GM12878 (cell line): ENCODE data around the gene CCBE1. TPM values are rescaled to one million over a fixed set of nuclear protein-coding genes. Genes with fewer than 3 reads are reported as not detected.

Experiments used
- ATAC-seq: fragments of 200-7000 bp; cut with Tn5 transposase; 3 replicates; pipeline ENCODE4 v1.9.1; 2020; ENCODE audit warnings: mild to moderate bottlenecking, moderate library complexity
- BruUV-seq: library from RNA; stranded (reverse); fragments of 400-500 nt; replicated peaks from 2 replicates; lab custom pipeline; 2021; lab: Mats Ljungman, UMichigan
- CTCF ChIA-PET: fragments of 300-600 bp; sonication (Branson Sonifier 250); formaldehyde crosslinking; extraction: SDS; loops from one replicate; lab custom pipeline; 2021; ENCODE audit warnings: inconsistent platforms; lab: Yijun Ruan, JAX
- POLR2A ChIA-PET: fragments of 350-600 bp; formaldehyde crosslinking; extraction: SDS; loops from one replicate; lab custom pipeline; 2021; ENCODE audit warnings: inconsistent platforms; lab: Charles Lee
- RAD21 ChIA-PET: fragments of 300-600 bp; sonication (Branson Sonifier 250); formaldehyde crosslinking; loops from one replicate; lab custom pipeline; 2023; ENCODE audit warnings: antibody characterized with exemption; ENCODE audit not compliant: unreplicated experiment; lab: Charles Lee
- SMC1A ChIA-PET: fragments of 300-600 bp; sonication (Branson Sonifier 250); formaldehyde crosslinking; loops from one replicate; lab custom pipeline; 2023; ENCODE audit not compliant: unreplicated experiment, uncharacterized antibody; lab: Charles Lee
- DNase-seq: peaks from one replicate; pipeline ENCODE4 v3.0.0-alpha.2; 2011; ENCODE audit warnings: low read depth, low spot score
- FAIRE-seq: peaks from 3 replicates; lab custom pipeline; 2011; peaks lifted over from hg19 to GRCh38; lab: Jason Lieb, UNC
- H2AFZ ChIP-seq: 2 replicates; pipeline ENCODE4 v1.6.0; 2011; ENCODE audit warnings: low read depth, low read length, control low read depth; ENCODE audit not compliant: control insufficient read depth
- H3K27ac ChIP-seq: 2 replicates; pipeline ENCODE4 v1.5.1; 2011; ENCODE audit warnings: control low read depth; ENCODE audit not compliant: control insufficient read depth, insufficient read depth
- H3K27me3 ChIP-seq, 2 experiments: replicated peaks in 1 of 2; 2 replicates each; pipeline versions ENCODE4 v1.6.0 to v1.6.1; 2011; ENCODE audit warnings: low read length in 1 of 2; ENCODE audit not compliant: control insufficient read depth in 2 of 2, insufficient read depth in 2 of 2
- H3K36me3 ChIP-seq, 2 experiments: 2 replicates each; pipeline ENCODE4 v1.5.1; 2011; ENCODE audit warnings: low read length in 1 of 2; ENCODE audit not compliant: control insufficient read depth in 2 of 2, insufficient read depth in 2 of 2
- H3K4me1 ChIP-seq: 2 replicates; pipeline ENCODE4 v1.6.1; 2011; ENCODE audit warnings: mild to moderate bottlenecking, low read length, moderate library complexity, mixed read lengths; ENCODE audit not compliant: control insufficient read depth, insufficient read depth
- H3K4me2 ChIP-seq: 2 replicates; pipeline ENCODE4 v1.6.0; 2011; ENCODE audit warnings: control low read depth; ENCODE audit not compliant: control insufficient read depth, insufficient read depth
- H3K4me3 ChIP-seq: fragments of 200-600 bp; sonication (generic); 2 replicates; pipeline ENCODE4 v1.5.1; 2016
- H3K79me2 ChIP-seq: 2 replicates; pipeline ENCODE4 v1.6.0; 2011; ENCODE audit warnings: low read length; ENCODE audit not compliant: control insufficient read depth, insufficient read depth
- H3K9ac ChIP-seq: 2 replicates; pipeline ENCODE4 v1.8.0; 2011; ENCODE audit warnings: low read length, control low read depth, mixed read lengths; ENCODE audit not compliant: control insufficient read depth, insufficient read depth
- H3K9me3 ChIP-seq: replicated peaks from 3 replicates; pipeline ENCODE4 v1.5.1; 2011; ENCODE audit warnings: mild to moderate bottlenecking, low read length; ENCODE audit not compliant: control insufficient read depth, insufficient read depth
- H4K20me1 ChIP-seq: 2 replicates; pipeline ENCODE4 v1.6.0; 2011; ENCODE audit not compliant: control insufficient read depth, insufficient read depth
- CHD4 ChIP-seq: fragments of 200-600 bp; sonication (generic); IDR thresholded peaks from 2 replicates; pipeline ENCODE4 v1.6.1; 2016; ENCODE audit warnings: mild to moderate bottlenecking
- CUX1 ChIP-seq: IDR thresholded peaks from 2 replicates; pipeline ENCODE4 v1.6.1; 2012; ENCODE audit warnings: improper control_type of control experiment, low read depth, low read length; ENCODE audit not compliant: insufficient replicate concordance
- LARP7 ChIP-seq: fragments of 450-650 bp; IDR thresholded peaks from 2 replicates; pipeline ENCODE4 v1.6.1; 2017; ENCODE audit warnings: mild to moderate bottlenecking
- NFYA ChIP-seq: IDR thresholded peaks from 2 replicates; pipeline ENCODE4 v1.6.1; 2011; ENCODE audit warnings: low read depth, mild to moderate bottlenecking, low read length, improper control_type of control experiment, borderline replicate concordance
- PKNOX1 ChIP-seq: fragments of 450-650 bp; IDR thresholded peaks from 2 replicates; pipeline ENCODE4 v1.6.1; 2016; ENCODE audit warnings: mild to moderate bottlenecking
- SREBF2 ChIP-seq: IDR thresholded peaks from 2 replicates; pipeline ENCODE4 v1.6.1; 2012; ENCODE audit warnings: mild to moderate bottlenecking, low read length
- USF1 ChIP-seq: IDR thresholded peaks from 2 replicates; pipeline ENCODE4 v1.6.1; 2011; ENCODE audit warnings: borderline replicate concordance, low read depth, mild to moderate bottlenecking, moderate library complexity, mixed read lengths, low read length; ENCODE audit not compliant: insufficient read depth; ENCODE audit errors: extremely low read length
- ZNF217 ChIP-seq: fragments of 450-650 bp; IDR thresholded peaks from 2 replicates; pipeline ENCODE4 v1.6.1; 2017; ENCODE audit warnings: antibody characterized with exemption, mild to moderate bottlenecking
- WGBS: methylation state at CpG from one replicate; pipeline ENCODE4 v1.1.6; 2016; ENCODE audit warnings: low lambda C conversion rate; ENCODE audit not compliant: insufficient replicate concordance, insufficient coverage; ENCODE audit errors: missing lambda C conversion rate; 5-methylcytosine and 5-hydroxymethylcytosine counted together
- in situ Hi-C: fragments of 300-500 bp; cut with MboI; formaldehyde crosslinking; loops from 9 replicates; pipeline ENCODE4 v1.14.3; 2018; ENCODE audit warnings: mixed read lengths
- intact Hi-C: fragments of 100-400 bp; cut with micrococcal nuclease; formaldehyde crosslinking; loops from one replicate; pipeline ENCODE4 v1.14.2; 2022; ENCODE audit not compliant: unreplicated experiment
- polyA plus RNA-seq, 11 experiments: library from polyadenylated mRNA; depleted of rRNA in 4 of 11; unstranded in 6 of 11; stranded (reverse) in 5 of 11; fragments of >200 nt; fragmentation: Nextera tagmentation in 4 of 11; fragmentation: Illumina TruSeq in 1 of 11; extraction: Ambion mirVana in 4 of 11; extraction: Trizol in 1 of 11; gene quantifications; 1 replicate in 1 of 11; 2 replicates in 10 of 11; pipeline versions ENCODE4 v1.2.1 to v1.2.3, GENCODE V29; 2011 to 2016; ENCODE audit warnings: inconsistent platforms in 2 of 11, missing spikeins in 2 of 11, low read depth in 1 of 11
- total RNA-seq, 4 experiments: library from RNA; depleted of rRNA in 3 of 4; stranded (reverse); fragments of >200 nt in 3 of 4; fragmentation: Illumina TruSeq in 1 of 4; extraction: Trizol in 1 of 4; gene quantifications; 2 replicates each; pipeline versions ENCODE4 v1.2.1 to v1.2.3, GENCODE V29; 2013 to 2021

Gene CCBE1
- total and polyA plus RNA-seq, 10 of the 15 experiments (the other 5 are each of a cell fraction or from before 2014, with no cell fraction given) = 0.03 to 0.49 (median 0.04) TPM; not detected in 7

GRCh38 chr18:59681051-59681450 is 16.2 kb downstream of the CCBE1 start:
- H3K36me3 ChIP-seq = no peaks in the 10 kb centered on the region
- no peak for DNase-seq
- no peaks in the 10 kb centered on the region; a peak in 2 of 4 replicates for H3K27me3 ChIP-seq
- in situ Hi-C loops (no loop called here), intact Hi-C loops (no loop called here)
- no peak overlapping the region for H3K4me2 ChIP-seq
- no peaks in the 10 kb centered on the region for H3K4me1 ChIP-seq
- CTCF ChIA-PET = interaction anchor here (1.0 kb wide), 1 partner anchor 9 kb away, joined by 3 read pairs; no protein-coding TSS in a partner anchor
- H3K79me2 ChIP-seq = no peaks in the 10 kb centered on the region
- H3K9ac ChIP-seq = no peak overlapping the region
- no peaks in the 10 kb centered on the region for H4K20me1 ChIP-seq
- H3K9me3 ChIP-seq = no peaks in the 10 kb centered on the region
- no peak overlapping the region for H3K27ac ChIP-seq
- TF ChIP-seq SREBF2 (no peak), USF1 (no peak), ZNF217 (no peak), PKNOX1 (no peak)
- POLR2A ChIA-PET = no interaction called here
- FAIRE-seq = no peak
- H3K4me3 ChIP-seq = no peak overlapping the region
- SMC1A ChIA-PET = interaction anchor here (0.6 kb wide), 1 partner anchor 80 kb away, joined by 3 read pairs; no protein-coding TSS in a partner anchor
- 10% methylated on average over 5 of the region's 5 CpGs for WGBS
- RAD21 ChIA-PET = no interaction called here
- ATAC-seq = no peak
- no TSS peak for BruUV-seq
- no peak overlapping the region for H2AFZ ChIP-seq

GRCh38 chr18:59675346-59675745 is 21.9 kb downstream of the CCBE1 start:
- Histone ChIP-seq H3K4me3 (no peak overlapping the region), H2AFZ (no peak overlapping the region), H3K9ac (no peak overlapping the region), H3K4me2 (no peak overlapping the region), H3K36me3 (no peaks in the 10 kb centered on the region), H3K79me2 (no peaks in the 10 kb centered on the region), H3K9me3 (no peaks in the 10 kb centered on the region), H3K4me1 (no peaks in the 10 kb centered on the region), H3K27me3 (no peaks in the 10 kb centered on the region; a peak in 1 of 4 replicates), H3K27ac (no peak overlapping the region), H4K20me1 (no peaks in the 10 kb centered on the region)
- ATAC-seq = no peak
- TF ChIP-seq LARP7 (no peak), CUX1 (no peak), NFYA (no peak), CHD4 (no peak)
- no peak for FAIRE-seq
- CTCF ChIA-PET = no interaction called here
- 0% methylated on average over 2 of the region's 2 CpGs for WGBS
- RAD21 ChIA-PET = no interaction called here
- POLR2A ChIA-PET = no interaction called here
- in situ Hi-C loops (no loop called here), intact Hi-C loops (loop anchor here (2.0 kb wide), 1 partner anchor 27 kb away; no protein-coding TSS in a partner anchor)
- no TSS peak for BruUV-seq
- DNase-seq = no peak
- SMC1A ChIA-PET = no interaction called here
